SK-N-SH (cell line): ENCODE measurements around the gene TM9SF4.

Experiments used
- CTCF ChIP-seq: fragments of 200-600 bp; sonication (generic); IDR thresholded peaks from 2 replicates; pipeline ENCODE4 v1.6.1; 2017; ENCODE audit warnings: antibody characterized with exemption, mild to moderate bottlenecking, moderate library complexity
- EP300 ChIP-seq, 2 experiments: IDR thresholded peaks; 2 replicates each; pipeline versions ENCODE4 v1.4.0 to v1.6.1; 2012; ENCODE audit warnings: borderline replicate concordance in 1 of 2, low read depth in 1 of 2, low read length in 1 of 2
- FOXJ3 ChIP-seq: sonication (generic); formaldehyde crosslinking; IDR thresholded peaks from 2 replicates; pipeline ENCODE4 v1.5.1; 2020; ENCODE audit warnings: mild to moderate bottlenecking, missing genetic modification reagents
- IRF3 ChIP-seq: fragments of 150-350 bp; IDR thresholded peaks from 2 replicates; pipeline ENCODE4 v1.6.1; 2016; ENCODE audit warnings: mild to moderate bottlenecking, low read depth, low read length
- MXI1 ChIP-seq: IDR thresholded peaks from 2 replicates; pipeline ENCODE4 v1.6.1; 2012; ENCODE audit warnings: mild to moderate bottlenecking, low read depth, low read length, improper control_type of control experiment
- NRF1 ChIP-seq: IDR thresholded peaks from 2 replicates; pipeline ENCODE4 v1.6.1; 2012; ENCODE audit warnings: low read depth, mild to moderate bottlenecking, low read length
- POLR2AphosphoS5 ChIP-seq: IDR thresholded peaks from 2 replicates; pipeline ENCODE4 v1.6.1; 2012; ENCODE audit warnings: low read depth, low read length
- RAD21 ChIP-seq: IDR thresholded peaks from 2 replicates; pipeline ENCODE4 v1.6.1; 2012; ENCODE audit warnings: mild to moderate bottlenecking, low read length
- RCOR1 ChIP-seq: fragments of 150-350 bp; IDR thresholded peaks from 2 replicates; pipeline ENCODE4 v1.6.1; 2017; ENCODE audit warnings: antibody characterized with exemption, low read length
- TAF1 ChIP-seq: IDR thresholded peaks from 2 replicates; pipeline ENCODE4 v1.6.1; 2012; ENCODE audit warnings: low read depth, mild to moderate bottlenecking, low read length, moderate library complexity, borderline replicate concordance
- YY1 ChIP-seq: IDR thresholded peaks from 2 replicates; pipeline ENCODE4 v1.4.0; 2012; ENCODE audit warnings: low read depth, mild to moderate bottlenecking
- TF ChIP-seq, protein P1 (sequence below): IDR thresholded peaks from 2 replicates; pipeline ENCODE4; 2012
- TF ChIP-seq, protein P2 (sequence below): fragments of 150-350 bp; IDR thresholded peaks from 2 replicates; pipeline ENCODE4 v1.6.1; 2017; ENCODE audit warnings: antibody characterized with exemption, low read length, low read depth, borderline replicate concordance
- TF ChIP-seq, protein P3 (sequence below): IDR thresholded peaks from 2 replicates; pipeline ENCODE4 v1.4.0; 2012; ENCODE audit warnings: low read depth, borderline replicate concordance

DNA sequence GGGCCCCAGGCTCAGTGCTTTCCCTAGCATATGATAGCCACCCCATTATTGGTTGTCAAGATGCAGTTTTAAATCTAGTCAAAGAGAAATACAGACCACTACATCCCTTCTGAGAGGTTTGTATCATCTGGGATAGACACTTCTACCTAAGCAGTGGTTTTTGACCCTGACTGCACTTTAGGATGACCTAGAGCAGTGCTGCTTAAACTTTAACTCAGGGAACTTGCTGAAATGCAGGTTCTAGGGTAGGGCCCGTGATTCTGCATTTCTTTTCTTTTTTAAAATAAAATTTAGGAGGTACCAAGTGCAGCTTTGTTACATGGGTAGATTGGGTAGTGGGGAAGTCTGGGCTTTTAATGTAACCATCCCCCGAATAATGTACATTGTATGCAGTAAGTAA lies 18.7 kb downstream of the TM9SF4 start:
- TF ChIP-seq POLR2AphosphoS5 (no peak), CTCF (no peak), IRF3 (no peak), TAF1 (no peak), YY1 (no peak), NRF1 (no peak), FOXJ3 (no peak), EP300 (IDR thresholded peaks at IDR 0.05; ENCODE audit: borderline replicate concordance in 1 of 2, low read depth in 1 of 2, low read length in 1 of 2) (no peak), RAD21 (no peak), RCOR1 (no peak), MXI1 (no peak)
- TF ChIP-seq, protein P1, sequence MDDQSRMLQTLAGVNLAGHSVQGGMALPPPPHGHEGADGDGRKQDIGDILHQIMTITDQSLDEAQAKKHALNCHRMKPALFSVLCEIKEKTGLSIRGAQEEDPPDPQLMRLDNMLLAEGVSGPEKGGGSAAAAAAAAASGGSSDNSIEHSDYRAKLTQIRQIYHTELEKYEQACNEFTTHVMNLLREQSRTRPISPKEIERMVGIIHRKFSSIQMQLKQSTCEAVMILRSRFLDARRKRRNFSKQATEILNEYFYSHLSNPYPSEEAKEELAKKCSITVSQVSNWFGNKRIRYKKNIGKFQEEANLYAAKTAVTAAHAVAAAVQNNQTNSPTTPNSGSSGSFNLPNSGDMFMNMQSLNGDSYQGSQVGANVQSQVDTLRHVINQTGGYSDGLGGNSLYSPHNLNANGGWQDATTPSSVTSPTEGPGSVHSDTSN, result no peak
- TF ChIP-seq, protein P2, sequence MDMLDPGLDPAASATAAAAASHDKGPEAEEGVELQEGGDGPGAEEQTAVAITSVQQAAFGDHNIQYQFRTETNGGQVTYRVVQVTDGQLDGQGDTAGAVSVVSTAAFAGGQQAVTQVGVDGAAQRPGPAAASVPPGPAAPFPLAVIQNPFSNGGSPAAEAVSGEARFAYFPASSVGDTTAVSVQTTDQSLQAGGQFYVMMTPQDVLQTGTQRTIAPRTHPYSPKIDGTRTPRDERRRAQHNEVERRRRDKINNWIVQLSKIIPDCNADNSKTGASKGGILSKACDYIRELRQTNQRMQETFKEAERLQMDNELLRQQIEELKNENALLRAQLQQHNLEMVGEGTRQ, result no peak
- TF ChIP-seq, protein P3, sequence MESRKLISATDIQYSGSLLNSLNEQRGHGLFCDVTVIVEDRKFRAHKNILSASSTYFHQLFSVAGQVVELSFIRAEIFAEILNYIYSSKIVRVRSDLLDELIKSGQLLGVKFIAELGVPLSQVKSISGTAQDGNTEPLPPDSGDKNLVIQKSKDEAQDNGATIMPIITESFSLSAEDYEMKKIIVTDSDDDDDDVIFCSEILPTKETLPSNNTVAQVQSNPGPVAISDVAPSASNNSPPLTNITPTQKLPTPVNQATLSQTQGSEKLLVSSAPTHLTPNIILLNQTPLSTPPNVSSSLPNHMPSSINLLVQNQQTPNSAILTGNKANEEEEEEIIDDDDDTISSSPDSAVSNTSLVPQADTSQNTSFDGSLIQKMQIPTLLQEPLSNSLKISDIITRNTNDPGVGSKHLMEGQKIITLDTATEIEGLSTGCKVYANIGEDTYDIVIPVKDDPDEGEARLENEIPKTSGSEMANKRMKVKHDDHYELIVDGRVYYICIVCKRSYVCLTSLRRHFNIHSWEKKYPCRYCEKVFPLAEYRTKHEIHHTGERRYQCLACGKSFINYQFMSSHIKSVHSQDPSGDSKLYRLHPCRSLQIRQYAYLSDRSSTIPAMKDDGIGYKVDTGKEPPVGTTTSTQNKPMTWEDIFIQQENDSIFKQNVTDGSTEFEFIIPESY, result no peak
